Measurements from ENCODE around the gene SEC23B. TPM values are rescaled to one million over a fixed set of nuclear protein-coding genes. Genes with fewer than 3 reads are reported as not detected.
"Not testable (repeated sequence)": the region's sequence is repeated elsewhere in the genome, so short reads cannot be mapped to it uniquely, and the experiment has no call there.

Gene SEC23B
- total and polyA plus RNA-seq, 2 of the 8 experiments (the other 6 are each of a cell fraction or from before 2014, with no cell fraction given) = 53.3 to 62.8 TPM

DNA sequence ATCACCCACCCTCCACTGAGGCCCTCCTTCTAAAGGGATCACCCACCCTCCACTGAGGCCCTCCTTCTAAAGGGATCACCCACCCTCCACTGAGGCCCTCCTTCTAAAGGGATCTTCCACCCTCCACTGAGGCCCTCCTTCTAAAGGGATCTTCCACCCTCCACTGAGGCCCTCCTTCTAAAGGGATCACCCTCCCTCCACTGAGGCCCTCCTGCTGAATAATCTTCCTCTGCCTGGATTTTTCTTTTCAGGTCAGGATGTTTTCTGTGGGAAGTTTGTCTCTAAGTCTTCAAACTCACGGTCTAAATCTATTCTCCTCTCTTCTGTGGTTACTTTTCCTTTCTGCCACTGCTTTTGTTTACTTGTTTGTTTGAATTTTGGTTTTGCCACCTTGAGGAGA lies 6.1 kb upstream of the SEC23B start:
- FAIRE-seq; POLR2A ChIA-PET (ENCODE audit: partially characterized antibody); H2BK20ac ChIP-seq (ENCODE audit: low read length); H3K18ac ChIP-seq (ENCODE audit: extremely low read depth, low read length); H4K91ac ChIP-seq (replicated peaks; ENCODE audit: insufficient read length, low read length); H2BK120ac ChIP-seq (replicated peaks; ENCODE audit: low read depth, low read length); H3K27me3 ChIP-seq (replicated peaks in 1 of 4; ENCODE audit: control insufficient read depth in 3 of 4, extremely low read depth in 1 of 4, insufficient read depth in 3 of 4, low read length in 3 of 4); H4K20me1 ChIP-seq (replicated peaks in 1 of 2; ENCODE audit: control insufficient read depth in 1 of 2, insufficient read depth in 2 of 2, low read length in 2 of 2); H3K79me1 ChIP-seq (ENCODE audit: low read depth, low read length); H4K8ac ChIP-seq (ENCODE audit: extremely low read depth, insufficient read depth, low read length); H3K23ac ChIP-seq (ENCODE audit: insufficient read length); DNase-seq (ENCODE audit: low read depth in 1 of 2, low spot score in 2 of 2); H3K14ac ChIP-seq (ENCODE audit: insufficient read length); H2BK5ac ChIP-seq (ENCODE audit: low read depth, low read length); H3K4me2 ChIP-seq (ENCODE audit: insufficient read depth in 1 of 2, low read depth in 2 of 2, low read length in 2 of 2); H3K27ac ChIP-seq (ENCODE audit: low read depth, low read length); H3K4me1 ChIP-seq (replicated peaks in 1 of 4; ENCODE audit: control insufficient read depth in 3 of 4, insufficient read depth in 4 of 4, low read length in 3 of 4); H2BK12ac ChIP-seq (ENCODE audit: low read depth, low read length); H3K23me2 ChIP-seq (ENCODE audit: low read depth, low read length); H2AK5ac ChIP-seq (ENCODE audit: low read depth, low read length); H2AFZ ChIP-seq (ENCODE audit: low read length); H3K36me3 ChIP-seq (ENCODE audit: control insufficient read depth in 2 of 4, insufficient read depth in 4 of 4, low read length in 3 of 4); H4K5ac ChIP-seq (ENCODE audit: insufficient read length, low read depth, low read length); H3K9me3 ChIP-seq (ENCODE audit: insufficient read depth in 2 of 2, low read depth in 1 of 2, low read length in 1 of 2); H3K56ac ChIP-seq (replicated peaks; ENCODE audit: insufficient read length, low read depth, low read length); H3K79me2 ChIP-seq (ENCODE audit: control insufficient read depth in 1 of 2, insufficient read depth in 2 of 2, low read length in 2 of 2); H2BK15ac ChIP-seq (ENCODE audit: low read length); H3K9ac ChIP-seq (replicated peaks in 1 of 4; ENCODE audit: extremely low read depth in 1 of 4, low read depth in 3 of 4, low read length in 3 of 4); H3K4me3 ChIP-seq (ENCODE audit: extremely low read depth in 1 of 4, insufficient read depth in 2 of 4, low read depth in 3 of 4, low read length in 4 of 4); H3K4ac ChIP-seq (replicated peaks; ENCODE audit: insufficient read length, low read depth, low read length): not testable (repeated sequence)
- WGBS, 2 experiments (ENCODE audit: extremely low coverage in 1 of 2, insufficient coverage in 1 of 2, insufficient read length in 1 of 2, insufficient replicate concordance in 2 of 2, low coverage in 1 of 2, low lambda C conversion rate in 2 of 2, missing lambda C conversion rate in 1 of 2) = 93% methylated on average over 1 of the region's 1 CpG; no CpG with 5 or more reads in 1 of the 2 experiments
- CTCF ChIA-PET (ENCODE audit: partially characterized antibody) = interaction anchor here (0.6 kb wide), 1 partner anchor 306 kb away, joined by 4 read pairs; no protein-coding TSS in a partner anchor

Data from H1 (cell line).